ENCODE data around the gene CISD3. TPM values are rescaled to one million over a fixed set of nuclear protein-coding genes. Genes with fewer than 3 reads are reported as not detected.

The CISD3 gene
- total and polyA plus RNA-seq, 4 donors, result 4.5 to 152 (median 37.3) TPM

GRCh38 chr17:38746004-38746848 is 16.1 kb downstream of the CISD3 start:
- no peak for TF ChIP-seq GABPA (IDR thresholded peaks at IDR 0.05 in 1 of 2, conservative IDR thresholded peaks at IDR 0.05 in 1 of 2)
- no peak for TF ChIP-seq SP1 (IDR thresholded peaks at IDR 0.05)
- TF ChIP-seq ATF3 (IDR thresholded peaks at IDR 0.05), result no peak
- no peak for TF ChIP-seq MAX (IDR thresholded peaks at IDR 0.05)
- no peak for TF ChIP-seq NR2F2 (IDR thresholded peaks at IDR 0.05)
- TF ChIP-seq EGR1 (IDR thresholded peaks at IDR 0.05; ENCODE audit: low read depth in 2 of 2), result no peak
- TF ChIP-seq FOXA2 (IDR thresholded peaks at IDR 0.05), result no peak
- no peak for TF ChIP-seq FOXA1 (IDR thresholded peaks at IDR 0.05)
- TF ChIP-seq RXRA (IDR thresholded peaks at IDR 0.05), result no peak
- TF ChIP-seq HNF4G (IDR thresholded peaks at IDR 0.05), result no peak
- no peak for TF ChIP-seq RAD21 (IDR thresholded peaks at IDR 0.05)
- TF ChIP-seq REST (IDR thresholded peaks at IDR 0.05), result no peak
- no peak for TF ChIP-seq JUND (IDR thresholded peaks at IDR 0.05)
- no peak for TF ChIP-seq ZBTB33 (IDR thresholded peaks at IDR 0.05)
- TF ChIP-seq HNF4A (conservative IDR thresholded peaks at IDR 0.05), result no peak
- TF ChIP-seq YY1 (IDR thresholded peaks at IDR 0.05), result no peak
- Histone ChIP-seq H3K36me3 (ENCODE audit: control insufficient read depth in 4 of 4, insufficient read depth in 3 of 4, low read depth in 1 of 4, low read length in 3 of 4) (no peaks in the 10 kb centered on the region), H3K9me3 (ENCODE audit: control insufficient read depth in 4 of 4, low read length in 3 of 4) (no peaks in the 10 kb centered on the region), H3K4me1 (ENCODE audit: control insufficient read depth in 4 of 4, insufficient read depth in 4 of 4, low read length in 3 of 4) (peaks cover 18 to 57% (median 39%) of the 10 kb centered on the region in 4 donors), H3K4me3 (ENCODE audit: low read depth in 1 of 3, low read length in 3 of 3) (no peak overlapping the region), H3K9ac (ENCODE audit: low read depth in 1 of 2, low read length in 2 of 2) (no peak overlapping the region), H3K27me3 (ENCODE audit: control insufficient read depth in 4 of 4, insufficient read depth in 4 of 4, low read length in 3 of 4) (no peaks in the 10 kb centered on the region), H3K27ac (ENCODE audit: low read depth in 1 of 2, low read length in 2 of 2) (no peak overlapping the region)
- WGBS, result 67% methylated on average over 8 of the region's 8 CpGs
- peak; percentile 53 for DNase-seq (ENCODE audit: low spot score)

- H3K4me3 ChIP-seq (ENCODE audit: low read depth in 1 of 3, low read length in 3 of 3), result peak overlapping the region in 1 of 3 donors; percentile 60
- no peak for DNase-seq (ENCODE audit: low spot score)
- no peak overlapping the region for H3K9ac ChIP-seq (ENCODE audit: low read depth in 1 of 2, low read length in 2 of 2)
- no peaks in the 10 kb centered on the region for H3K36me3 ChIP-seq (ENCODE audit: control insufficient read depth in 4 of 4, insufficient read depth in 3 of 4, low read depth in 1 of 4, low read length in 3 of 4)
- WGBS, result 24% methylated on average over 21 of the region's 21 CpGs
- peaks cover 17 to 52% (median 37%) of the 10 kb centered on the region in 4 donors for H3K4me1 ChIP-seq (ENCODE audit: control insufficient read depth in 4 of 4, insufficient read depth in 4 of 4, low read length in 3 of 4)
- no peaks in the 10 kb centered on the region for H3K9me3 ChIP-seq (ENCODE audit: control insufficient read depth in 4 of 4, low read length in 3 of 4)
- H3K27ac ChIP-seq (ENCODE audit: low read depth in 1 of 2, low read length in 2 of 2), result no peak overlapping the region
- no peaks in the 10 kb centered on the region for H3K27me3 ChIP-seq (ENCODE audit: control insufficient read depth in 4 of 4, insufficient read depth in 4 of 4, low read length in 3 of 4)
- no peak for TF ChIP-seq RXRA (IDR thresholded peaks at IDR 0.05)
- TF ChIP-seq ATF3 (IDR thresholded peaks at IDR 0.05), result no peak
- no peak for TF ChIP-seq NR2F2 (IDR thresholded peaks at IDR 0.05)
- no peak for TF ChIP-seq TAF1 (conservative IDR thresholded peaks at IDR 0.05)
- no peak for TF ChIP-seq HNF4A (conservative IDR thresholded peaks at IDR 0.05)
- TF ChIP-seq CTCF (IDR thresholded peaks at IDR 0.05; ENCODE audit: low read depth, low read length, missing input control), result no peak
- TF ChIP-seq JUND (IDR thresholded peaks at IDR 0.05), result no peak
- no peak for TF ChIP-seq HNF4G (IDR thresholded peaks at IDR 0.05)
These were observed 16.8 kb downstream of the CISD3 start for GRCh38 chr17:38746849-38747462.

Data from liver (tissue), 9 donors.